Cardiac septum (tissue), 1 donor: ENCODE data around the gene FAM222B. TPM values are rescaled to one million over a fixed set of nuclear protein-coding genes. Genes with fewer than 3 reads are reported as not detected.
A peak's percentile ranks its signal among the peaks of the same experiment; 100 is the strongest.

Experiments
- DNase-seq: peaks from one replicate; pipeline ENCODE4 v3.0.0-alpha.2; 2020; ENCODE audit warnings: low spot score
- intact Hi-C: fragments of 100-400 bp; cut with DNase I; formaldehyde crosslinking; loops from one replicate; pipeline ENCODE4 v1.14.0; 2022
- total RNA-seq: library from RNA; stranded (reverse); fragmentation: NEBNext Ultra II Directional; extraction: Animal tissue kit (Norgen Biotek cat#: 25700); gene quantifications from one replicate; pipeline ENCODE4 v1.2.1, GENCODE V29; 2021
- donor health status: DM: no; HTN: no; CAD: no.

FAM222B gene
- total RNA-seq, 1 donor from 2014 or later = 18.6 TPM

DNA sequence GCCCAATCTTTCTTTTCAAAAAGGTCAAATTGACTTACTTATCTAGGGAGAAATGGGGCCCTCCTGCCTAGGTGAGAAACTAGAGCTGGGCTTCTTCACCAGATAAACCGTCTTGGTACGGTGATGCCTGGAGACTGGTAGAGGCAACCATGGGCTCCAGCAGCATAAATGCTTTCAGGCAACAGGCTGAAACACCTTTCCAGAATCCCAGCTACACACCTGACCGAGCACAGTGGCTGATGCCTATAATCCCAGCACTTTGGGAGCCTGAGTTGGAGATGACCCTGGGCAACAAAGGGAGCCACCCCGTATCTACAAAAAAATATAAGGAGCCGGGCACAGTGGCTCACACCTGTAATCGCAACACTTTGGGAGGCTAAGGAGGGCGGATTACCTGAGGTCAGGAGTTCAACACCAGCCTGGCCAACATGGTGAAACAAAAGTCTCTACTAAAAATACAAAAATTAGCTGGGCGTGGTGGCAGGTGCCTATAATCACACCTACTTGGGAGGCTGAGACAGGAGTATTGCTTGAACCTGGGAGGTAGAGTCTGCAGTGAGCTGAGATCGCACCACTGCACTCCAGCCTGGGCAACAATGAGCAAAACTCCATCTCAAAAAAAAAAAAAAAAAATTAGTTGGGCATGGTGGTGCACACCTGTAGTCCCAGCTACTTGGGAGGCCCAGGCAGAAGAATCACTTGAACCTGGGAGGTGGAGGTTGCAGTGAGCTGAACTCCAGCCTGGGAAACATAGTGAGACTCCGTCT is 90.8 kb downstream of the FAM222B start:
- intact Hi-C loops = no loop called here
- no peak for DNase-seq

DNA sequence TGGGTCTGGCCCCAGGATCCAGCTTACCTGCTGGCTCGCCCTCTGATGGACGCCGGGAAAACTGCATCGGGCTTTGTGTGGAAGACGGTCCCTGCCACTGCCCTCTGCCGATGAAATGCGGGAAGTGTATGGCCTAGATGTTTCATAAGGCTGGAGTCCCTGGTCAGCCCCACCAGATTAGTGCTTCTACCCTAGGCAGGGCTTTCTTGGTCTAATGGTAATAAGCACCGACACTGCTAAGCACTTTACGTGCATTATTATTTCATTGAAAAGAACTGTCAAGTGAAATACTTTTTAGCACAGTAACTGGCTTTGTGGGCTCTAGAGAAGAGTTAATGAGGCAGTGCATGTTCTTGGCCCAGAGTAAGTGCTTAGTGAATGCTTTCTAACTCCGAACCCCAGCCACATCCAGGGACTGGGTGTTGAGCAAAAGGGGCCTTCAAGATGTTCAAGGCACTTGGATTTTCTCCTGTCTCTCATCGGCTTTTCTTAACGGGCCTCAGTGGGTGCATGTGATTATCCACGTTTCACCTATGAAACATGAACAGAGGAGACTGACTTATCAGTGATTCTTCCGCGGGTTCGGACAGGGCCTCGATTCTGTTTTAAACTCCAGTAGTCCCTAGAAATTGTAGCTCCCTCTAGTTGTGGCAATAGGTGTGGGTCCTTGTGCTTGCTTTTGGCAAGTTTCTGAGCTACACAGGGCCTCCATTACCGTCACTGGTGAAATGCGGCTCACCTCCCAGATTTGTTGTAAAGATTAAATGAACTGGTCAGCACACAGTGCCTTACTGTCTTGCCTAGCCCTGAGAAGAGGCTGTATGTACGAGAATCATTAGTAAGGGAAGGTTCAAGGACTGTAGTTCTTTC is 92.2 kb downstream of the FAM222B start:
- intact Hi-C loops = loop anchor here (1.0 kb wide), 1 partner anchor 24 kb away; the partner anchor contains the start of gene TLCD1
- DNase-seq = peak; percentile 95

DNA sequence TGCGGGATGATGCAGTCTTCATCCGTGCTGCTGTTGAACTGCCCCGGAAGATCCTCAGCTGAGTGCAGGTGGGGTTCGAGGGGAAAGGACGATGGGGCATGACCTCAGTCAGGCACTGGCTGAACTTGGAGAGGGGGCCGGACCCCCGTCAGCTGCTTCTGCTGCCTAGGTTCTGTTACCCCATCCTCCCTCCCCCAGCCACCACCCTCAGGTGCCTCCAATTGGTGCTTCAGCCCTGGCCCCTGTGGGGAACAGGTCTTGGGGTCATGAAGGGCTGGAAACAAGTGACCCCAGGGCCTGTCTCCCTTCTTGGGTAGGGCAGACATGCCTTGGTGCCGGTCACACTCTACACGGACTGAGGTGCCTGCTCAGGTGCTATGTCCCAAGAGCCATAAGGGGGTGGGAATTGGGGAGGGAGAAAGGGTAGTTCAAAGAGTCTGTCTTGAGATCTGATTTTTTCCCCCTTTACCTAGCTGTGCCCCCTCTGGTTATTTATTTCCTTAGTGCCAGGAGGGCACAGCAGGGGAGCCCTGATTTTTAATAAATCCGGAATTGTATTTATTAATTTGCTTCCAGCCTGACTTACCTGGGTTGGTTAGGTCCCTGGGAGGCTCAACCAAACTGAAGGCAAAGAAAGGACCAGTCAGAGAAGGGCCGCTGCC is 92.9 kb downstream of the FAM222B start:
- no peak for DNase-seq
- intact Hi-C loops = loop anchor here (1.0 kb wide), 1 partner anchor 23 kb away; the partner anchor contains the start of gene TLCD1

DNA sequence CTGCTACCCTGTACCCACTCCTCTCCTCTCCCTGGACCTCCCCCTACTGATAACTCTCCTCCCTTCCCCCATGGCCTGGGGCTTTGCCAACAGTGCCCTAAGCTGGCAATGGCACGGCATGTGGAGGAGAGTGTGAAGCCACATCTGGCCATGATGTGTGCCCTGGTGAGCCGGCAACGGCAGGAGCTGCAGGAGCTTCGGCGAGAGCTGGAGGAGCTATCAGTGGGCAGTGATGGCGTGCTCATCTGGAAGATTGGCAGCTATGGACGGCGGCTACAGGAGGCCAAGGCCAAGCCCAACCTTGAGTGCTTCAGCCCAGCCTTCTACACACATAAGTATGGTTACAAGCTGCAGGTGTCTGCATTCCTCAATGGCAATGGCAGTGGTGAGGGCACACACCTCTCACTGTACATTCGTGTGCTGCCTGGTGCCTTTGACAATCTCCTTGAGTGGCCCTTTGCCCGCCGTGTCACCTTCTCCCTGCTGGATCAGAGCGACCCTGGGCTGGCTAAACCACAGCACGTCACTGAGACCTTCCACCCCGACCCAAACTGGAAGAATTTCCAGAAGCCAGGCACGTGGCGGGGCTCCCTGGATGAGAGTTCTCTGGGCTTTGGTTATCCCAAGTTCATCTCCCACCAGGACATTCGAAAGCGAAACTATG is 93.6 kb downstream of the FAM222B start:
- intact Hi-C loops = no loop called here
- DNase-seq = no peak

DNA sequence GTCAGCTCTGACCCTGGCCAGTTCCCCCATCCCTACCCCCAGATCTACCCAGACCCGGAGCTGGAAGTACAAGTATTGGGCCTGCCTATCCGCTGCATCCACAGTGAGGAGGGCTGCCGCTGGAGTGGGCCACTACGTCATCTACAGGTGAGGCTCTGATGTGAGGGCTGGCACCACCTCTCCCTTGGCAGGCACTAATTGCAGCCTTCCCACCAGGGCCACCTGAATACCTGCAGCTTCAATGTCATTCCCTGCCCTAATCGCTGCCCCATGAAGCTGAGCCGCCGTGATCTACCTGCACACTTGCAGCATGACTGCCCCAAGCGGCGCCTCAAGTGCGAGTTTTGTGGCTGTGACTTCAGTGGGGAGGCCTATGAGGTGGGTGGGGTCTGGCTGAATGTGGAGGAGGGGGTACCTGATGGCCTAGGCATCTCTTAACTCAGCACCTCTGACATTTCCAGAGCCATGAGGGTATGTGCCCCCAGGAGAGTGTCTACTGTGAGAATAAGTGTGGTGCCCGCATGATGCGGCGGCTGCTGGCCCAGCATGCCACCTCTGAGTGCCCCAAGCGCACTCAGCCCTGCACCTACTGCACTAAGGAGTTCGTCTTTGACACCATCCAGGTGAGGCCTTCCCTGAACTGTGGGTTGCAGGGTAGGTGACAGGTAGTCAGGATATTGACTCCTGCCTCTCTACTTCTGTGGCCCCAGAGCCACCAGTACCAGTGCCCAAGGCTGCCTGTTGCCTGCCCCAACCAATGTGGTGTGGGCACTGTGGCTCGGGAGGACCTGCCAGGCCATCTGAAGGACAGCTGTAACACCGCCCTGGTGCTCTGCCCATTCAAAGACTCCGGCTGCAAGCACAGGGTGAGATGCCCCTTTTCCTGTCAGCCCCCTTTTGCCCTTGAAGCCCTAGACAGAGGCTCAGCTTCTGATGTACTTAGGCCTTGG is 94.5 kb downstream of the FAM222B start:
- intact Hi-C loops = no loop called here

DNA sequence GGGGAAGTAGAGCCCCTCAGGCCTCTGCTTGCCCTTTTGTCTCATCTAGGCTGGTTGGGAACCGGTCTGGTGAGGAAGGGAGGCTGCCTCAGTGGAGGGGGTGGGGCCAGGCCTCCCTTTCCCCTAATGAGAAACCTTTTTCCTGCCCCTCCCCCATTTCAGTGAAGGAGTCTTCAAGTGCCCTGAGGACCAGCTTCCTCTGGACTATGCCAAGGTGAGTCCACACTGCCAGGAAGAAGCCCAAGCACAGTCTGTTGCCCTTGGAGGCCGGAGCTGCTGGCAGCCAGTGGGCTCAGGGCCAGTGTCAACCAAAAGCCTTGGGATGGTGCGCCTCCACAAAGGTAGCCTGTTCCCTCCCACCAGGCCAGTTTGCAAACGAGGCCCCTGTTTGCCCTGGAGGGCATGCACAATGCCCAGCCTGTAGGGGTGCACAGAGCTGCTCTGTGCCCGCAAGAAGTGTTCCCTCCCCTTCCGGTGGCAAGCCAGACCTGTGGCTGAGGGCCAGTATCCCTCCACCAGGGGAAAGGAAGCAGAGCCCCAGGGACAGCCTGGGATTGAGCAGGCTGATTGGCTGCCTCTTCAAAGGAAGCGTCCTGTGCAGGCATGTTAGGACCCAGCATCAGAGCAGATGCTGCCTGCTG is 95.4 kb downstream of the FAM222B start:
- no peak for DNase-seq
- intact Hi-C loops = no loop called here

More for the DNA sequence above, 94.5 kb downstream of the FAM222B start:
- no peak for DNase-seq

DNA sequence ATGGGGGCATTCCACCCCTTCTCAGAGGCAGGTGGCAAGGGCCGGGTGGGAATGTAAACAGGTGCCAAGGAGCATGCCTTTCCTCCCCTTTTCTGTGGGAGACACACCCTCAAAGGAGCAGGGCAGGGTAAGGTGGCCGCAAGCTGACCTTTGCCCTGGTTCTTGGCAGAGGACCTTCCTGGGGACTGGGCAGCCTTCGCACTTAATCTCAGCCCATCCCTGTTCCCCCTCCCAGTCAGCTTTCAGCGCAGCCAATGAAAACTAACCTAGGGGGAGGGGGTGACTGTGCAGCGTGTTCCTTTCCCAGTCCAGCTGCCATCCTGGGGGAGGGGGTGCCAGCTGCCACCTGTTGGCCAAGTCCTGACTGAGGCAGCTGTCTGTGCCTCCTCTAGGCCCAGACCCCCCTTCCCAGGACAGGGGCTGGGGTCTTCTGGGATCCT is 96.0 kb downstream of the FAM222B start:
- DNase-seq = no peak
- intact Hi-C loops = no loop called here

DNA sequence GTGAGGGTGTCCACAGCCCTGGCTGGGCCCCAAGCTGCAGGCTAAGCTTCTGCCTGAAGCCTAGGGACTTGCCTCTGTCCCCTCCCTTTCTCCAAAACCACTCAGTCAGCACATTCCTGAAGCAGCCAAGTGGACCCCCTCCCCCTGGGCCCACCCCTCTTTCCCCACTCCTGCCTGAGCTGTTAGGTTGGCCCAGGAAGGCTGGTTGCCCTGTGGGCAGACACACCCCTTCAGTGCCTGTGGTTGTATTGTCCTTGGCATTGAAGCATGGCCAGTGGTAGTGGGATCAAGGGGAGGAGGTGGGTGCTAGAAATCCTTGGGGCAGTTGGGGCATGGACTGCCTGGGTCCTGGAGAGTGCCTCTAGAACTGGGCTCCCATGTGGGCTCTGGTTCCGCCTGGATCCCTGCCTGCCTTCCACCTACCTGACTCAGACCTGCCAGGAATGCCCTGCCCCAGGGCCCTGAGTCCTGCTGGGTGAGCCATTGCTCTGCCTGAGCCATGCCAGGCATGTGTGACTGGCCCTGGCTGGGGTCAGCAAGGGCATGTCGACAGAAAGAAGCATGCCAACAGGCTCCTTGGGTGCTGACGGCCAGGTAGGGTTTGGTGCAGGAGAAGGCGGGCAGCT is 96.7 kb downstream of the FAM222B start:
- no peak for DNase-seq
- intact Hi-C loops = no loop called here

DNA sequence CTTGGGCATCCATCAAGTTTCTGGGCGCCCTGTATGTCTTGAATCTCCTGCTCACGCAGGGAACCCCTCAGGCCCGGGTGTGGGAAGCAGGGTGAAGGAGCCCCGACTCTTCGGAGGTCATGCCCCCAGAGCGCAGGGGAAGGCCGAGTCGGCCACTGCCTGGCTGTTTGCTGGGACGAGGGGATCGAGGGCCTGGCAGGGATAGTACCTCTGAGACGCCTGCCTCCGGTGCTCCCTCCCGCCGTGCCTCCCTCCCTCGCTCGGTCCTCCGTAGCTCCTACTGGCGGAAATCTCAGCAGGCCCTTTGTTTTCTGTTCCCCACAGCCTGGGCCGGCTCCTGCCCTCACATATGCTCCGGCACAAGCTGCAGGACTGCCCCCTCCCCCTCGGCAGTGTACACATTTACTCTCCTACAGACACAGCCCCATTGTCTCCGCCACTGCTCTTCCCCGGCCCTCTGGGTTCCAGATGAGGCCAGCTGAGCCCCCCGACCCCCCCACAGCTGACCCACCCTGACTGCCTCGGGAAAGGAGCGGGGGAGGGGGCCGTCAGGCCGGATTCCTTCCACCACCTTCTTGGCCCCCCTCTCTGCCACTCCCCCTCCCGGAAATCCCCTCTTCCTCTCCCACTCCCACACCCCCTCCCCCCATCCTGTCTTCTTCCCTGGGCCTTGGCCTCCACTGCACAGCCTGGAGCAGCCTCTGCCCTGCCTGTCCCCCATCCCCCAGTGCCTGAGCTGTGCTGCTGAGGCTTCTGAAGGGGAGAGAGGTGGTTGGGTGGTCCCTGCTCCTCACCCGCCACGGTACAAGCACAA is 97.4 kb downstream of the FAM222B start:
- intact Hi-C loops = loop anchor here (1.0 kb wide), 1 partner anchor 17 kb away; the partner anchor contains the start of gene NEK8
- DNase-seq = no peak

DNA sequence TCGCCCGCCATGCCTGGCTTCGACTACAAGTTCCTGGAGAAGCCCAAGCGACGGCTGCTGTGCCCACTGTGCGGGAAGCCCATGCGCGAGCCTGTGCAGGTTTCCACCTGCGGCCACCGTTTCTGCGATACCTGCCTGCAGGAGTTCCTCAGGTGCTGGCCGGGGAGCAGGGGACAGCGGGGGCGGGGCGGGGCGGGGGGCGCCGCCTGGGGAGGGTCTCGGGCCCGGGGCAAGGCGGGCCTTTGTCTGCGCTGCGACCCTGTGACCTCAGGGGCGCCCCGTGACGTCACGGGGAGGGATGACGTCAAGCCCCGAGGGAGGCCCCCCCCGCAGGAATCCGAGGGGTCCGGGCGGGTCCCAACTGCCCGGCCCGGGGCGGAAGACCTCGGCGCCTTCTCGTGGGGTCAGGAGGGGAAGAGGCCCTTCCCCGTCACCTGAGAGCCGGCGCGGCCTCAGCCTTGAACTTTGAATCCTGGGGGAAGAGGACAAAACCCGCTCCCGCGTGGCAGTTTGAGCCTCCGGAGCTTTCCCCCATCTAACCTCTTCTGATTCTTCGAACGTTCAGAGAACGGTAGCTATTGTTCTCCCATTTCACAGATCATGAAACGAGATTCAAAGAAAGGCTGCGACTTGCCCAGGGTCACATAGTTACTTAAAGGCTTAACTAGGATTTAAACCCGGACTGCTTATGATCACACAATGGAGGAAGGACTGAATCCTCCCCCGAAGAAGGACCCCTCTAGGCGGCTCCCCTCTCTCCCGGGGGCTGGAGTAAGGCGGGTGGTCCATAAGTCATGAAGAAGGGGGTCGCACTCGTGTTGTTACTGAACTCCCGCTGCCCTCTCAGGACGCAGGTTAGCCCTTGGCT is 98.3 kb downstream of the FAM222B start:
- DNase-seq = no peak
- intact Hi-C loops = loop anchor here (1.0 kb wide), 1 partner anchor 16 kb away; the partner anchor contains the start of gene NEK8

DNA sequence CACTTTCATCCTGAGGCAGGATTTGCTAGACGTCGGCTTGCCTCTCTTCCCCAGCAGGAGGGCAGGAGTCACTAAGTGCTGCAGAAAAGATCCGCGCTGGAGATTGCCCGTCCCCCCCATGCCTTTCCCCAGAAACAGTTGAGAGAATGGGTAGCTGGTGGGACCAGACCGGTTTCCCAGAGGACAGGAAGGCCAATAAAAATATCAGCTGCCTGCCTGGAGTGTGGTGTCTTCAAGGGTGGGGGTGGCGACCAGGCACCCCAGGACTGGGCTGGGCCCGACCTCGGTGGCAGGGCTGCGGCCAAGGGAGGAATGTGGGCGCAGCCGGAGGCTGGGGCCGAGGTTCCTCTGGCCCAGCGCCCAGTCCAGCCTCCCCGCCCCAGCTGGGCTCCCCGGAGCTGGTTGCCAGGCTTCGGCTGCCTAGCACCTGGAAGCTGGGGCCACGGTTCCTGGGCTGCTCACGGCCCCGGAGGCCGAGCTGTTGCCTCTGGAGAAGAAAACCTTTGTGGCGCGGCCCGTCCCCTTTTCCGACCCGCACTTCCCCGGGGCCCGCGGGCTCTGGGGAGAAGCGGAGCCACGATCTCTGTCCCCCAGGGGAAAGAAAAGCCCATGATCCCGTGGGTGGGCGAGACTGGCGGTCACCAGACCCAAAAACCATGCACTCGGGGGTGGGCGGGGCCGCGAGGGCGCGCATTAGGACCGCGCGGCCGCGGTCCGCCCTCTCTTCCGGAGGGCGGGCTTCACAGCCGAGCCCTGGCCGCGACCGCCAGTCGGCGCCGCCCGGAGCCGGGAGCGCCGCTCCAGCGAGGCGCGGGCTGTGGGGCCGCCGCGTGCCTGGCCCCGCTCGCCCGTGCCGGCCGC is 99.1 kb downstream of the FAM222B start, which contains the start of gene TRAF4:
TRAF4 (plus strand) TSS at position 769 of the 861 bp plus-strand sequence. CDS start 102 bp downstream, outside the sequence.
- peak; percentile 87 for DNase-seq
- intact Hi-C loops = loop anchor here (1.0 kb wide), 1 partner anchor 15 kb away; the partner anchor contains the start of gene NEK8

DNA sequence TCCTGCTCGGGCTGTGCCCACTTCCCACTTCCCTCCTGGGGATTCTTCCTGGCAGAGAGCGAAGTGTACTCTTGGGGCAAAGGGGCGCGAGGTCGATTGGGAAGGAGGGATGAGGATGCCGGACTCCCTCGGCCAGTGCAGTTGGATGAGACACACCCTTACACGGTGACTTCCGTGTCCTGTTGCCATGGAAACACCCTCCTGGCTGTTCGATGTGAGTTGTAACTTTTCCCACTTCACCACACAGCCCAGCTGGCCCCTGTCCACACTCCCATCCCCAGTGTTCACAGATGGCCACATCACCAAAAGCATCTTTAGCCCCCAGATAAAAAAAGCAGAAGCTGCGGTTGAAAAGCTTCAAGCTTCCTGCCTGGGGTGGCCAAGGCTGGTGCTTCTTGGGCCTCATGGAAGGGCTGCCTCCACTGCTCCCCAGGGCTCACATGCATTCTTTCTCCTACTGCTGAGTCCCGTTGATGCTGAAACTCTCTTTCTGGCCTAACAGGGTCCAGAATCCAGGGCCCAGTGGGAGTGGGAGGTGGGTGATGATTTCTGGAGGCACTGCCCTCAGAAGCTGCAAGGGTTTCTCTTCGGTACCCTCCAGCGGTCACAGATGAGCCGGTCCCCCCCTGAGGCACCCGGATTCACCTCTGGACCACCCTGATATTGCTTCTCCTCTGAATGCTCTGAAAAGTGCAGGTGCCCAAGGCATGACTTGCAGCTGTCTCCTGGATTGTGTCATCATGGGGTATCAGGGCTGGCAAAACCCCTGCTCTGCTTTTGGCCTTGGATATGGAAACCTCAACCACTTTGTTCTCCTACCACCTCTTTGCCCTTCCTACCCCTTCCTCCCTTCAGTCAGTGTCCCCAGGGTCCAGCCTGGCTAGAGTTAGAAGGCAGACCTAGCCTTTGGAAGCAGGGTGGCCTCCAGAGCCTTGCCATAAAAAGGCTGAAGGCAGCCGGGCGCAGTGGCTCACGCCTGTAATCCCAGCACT is 100.9 kb downstream of the FAM222B start:
- intact Hi-C loops = no loop called here
- DNase-seq = no peak
